SH-SY5Y (cell line): Measurements from ENCODE around the gene ASB1.

Experiments used
- GATA2 ChIP-seq: IDR thresholded peaks from 2 replicates; pipeline ENCODE4 v1.6.1; 2011; ENCODE audit warnings: mild to moderate bottlenecking, low read depth, low read length
- GATA3 ChIP-seq: IDR thresholded peaks from 2 replicates; pipeline ENCODE4 v1.6.1; 2011; ENCODE audit warnings: low read depth, mild to moderate bottlenecking, low read length, moderate library complexity

Gene ASB1

DNA sequence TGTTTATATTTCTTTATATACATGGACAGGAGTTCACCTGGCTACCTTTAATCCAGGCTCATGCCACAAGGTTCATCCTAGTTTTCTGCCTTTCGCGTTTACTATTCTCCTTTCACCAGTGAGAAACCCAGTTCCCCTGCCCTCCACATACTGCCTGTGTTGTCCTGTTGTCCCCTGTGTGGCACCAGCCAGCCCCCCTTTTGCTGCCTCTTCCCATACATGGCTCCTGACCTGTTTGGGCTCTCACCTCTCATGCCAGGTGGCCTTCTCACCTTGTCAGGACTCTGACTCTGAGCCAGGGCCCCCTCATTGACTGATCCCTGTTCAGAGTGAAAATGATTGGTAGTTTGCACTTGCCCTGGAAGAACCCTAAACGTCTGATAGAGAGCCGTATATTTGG, 13.6 kb downstream of the ASB1 start:
- TF ChIP-seq GATA2 (no peak), GATA3 (no peak)

DNA sequence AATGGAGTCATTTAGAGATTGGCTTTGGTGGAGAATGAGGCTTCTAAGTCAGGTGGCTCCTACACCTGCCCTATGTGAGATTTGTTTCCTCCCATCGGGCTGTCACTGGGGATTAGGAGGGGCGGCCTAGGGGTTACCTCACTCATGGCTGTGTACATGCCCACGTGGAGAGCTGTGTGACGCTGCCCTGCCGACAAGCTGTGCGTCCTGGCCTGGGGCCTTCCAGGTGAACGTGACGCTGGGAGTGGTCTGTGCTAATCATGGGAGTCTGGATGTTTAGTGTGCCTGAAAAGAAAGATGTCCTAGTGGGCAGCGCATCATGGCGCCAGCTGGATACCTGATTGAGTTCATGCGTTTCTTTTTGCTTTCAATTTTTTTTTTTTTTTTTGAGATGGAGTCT, 14.0 kb downstream of the ASB1 start:
- TF ChIP-seq GATA3 (no peak), GATA2 (no peak)

DNA sequence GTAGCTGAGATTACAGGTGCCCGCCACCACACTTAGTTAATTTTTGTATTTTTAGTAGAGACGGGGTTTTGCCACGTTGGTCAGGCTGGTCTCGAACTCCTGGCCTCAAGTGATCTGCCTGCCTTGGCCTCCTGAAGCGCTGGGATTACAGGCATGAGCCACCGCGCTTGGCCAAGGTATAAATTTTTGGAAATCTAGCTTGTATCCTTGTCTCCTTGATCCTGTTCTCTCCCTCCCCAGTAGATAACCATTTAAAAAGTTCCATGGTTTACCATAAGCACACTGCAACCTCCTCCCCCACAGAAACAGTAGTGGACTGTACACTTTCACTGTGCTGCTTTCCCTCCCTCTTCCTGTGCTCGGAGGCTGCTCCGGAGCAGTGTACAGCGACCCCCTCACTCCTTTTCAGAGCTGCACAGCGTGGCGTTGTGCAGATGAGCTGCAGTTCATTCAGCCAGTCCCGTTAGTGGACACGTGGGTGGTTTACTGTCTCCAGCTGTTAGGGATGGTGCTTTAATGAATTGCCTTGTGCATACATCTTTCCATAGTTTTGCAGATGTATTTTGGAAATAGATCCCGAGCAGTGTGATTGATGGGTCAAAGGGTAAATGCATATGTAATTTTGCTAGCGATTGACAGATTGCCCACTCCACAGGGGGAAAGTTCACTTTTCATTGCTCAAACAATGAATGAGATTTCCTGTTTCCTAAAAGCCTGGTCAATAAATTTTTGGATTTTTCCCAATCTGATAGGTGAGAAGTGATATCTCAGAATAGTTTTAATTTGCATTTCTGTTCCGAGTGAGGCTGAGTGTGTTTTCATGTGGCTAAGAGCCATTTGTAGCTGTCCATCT, 14.8 kb downstream of the ASB1 start:
- TF ChIP-seq GATA3 (no peak), GATA2 (no peak)

DNA sequence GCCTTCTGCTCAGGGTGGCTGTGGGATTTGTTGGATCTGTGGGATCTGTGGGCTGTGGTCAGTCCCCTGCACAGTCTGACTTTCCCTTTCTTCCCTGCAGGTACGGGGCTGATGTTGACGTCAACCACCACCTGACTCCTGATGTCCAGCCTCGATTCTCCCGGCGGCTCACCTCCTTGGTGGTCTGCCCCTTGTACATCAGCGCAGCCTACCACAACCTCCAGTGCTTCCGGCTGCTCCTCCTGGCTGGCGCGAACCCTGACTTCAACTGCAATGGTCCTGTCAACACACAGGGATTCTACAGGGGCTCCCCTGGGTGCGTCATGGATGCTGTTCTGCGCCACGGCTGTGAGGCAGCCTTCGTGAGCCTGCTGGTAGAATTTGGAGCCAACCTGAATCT, 17.5 kb downstream of the ASB1 start:
- TF ChIP-seq GATA3 = no peak
- no peak for TF ChIP-seq GATA2

DNA sequence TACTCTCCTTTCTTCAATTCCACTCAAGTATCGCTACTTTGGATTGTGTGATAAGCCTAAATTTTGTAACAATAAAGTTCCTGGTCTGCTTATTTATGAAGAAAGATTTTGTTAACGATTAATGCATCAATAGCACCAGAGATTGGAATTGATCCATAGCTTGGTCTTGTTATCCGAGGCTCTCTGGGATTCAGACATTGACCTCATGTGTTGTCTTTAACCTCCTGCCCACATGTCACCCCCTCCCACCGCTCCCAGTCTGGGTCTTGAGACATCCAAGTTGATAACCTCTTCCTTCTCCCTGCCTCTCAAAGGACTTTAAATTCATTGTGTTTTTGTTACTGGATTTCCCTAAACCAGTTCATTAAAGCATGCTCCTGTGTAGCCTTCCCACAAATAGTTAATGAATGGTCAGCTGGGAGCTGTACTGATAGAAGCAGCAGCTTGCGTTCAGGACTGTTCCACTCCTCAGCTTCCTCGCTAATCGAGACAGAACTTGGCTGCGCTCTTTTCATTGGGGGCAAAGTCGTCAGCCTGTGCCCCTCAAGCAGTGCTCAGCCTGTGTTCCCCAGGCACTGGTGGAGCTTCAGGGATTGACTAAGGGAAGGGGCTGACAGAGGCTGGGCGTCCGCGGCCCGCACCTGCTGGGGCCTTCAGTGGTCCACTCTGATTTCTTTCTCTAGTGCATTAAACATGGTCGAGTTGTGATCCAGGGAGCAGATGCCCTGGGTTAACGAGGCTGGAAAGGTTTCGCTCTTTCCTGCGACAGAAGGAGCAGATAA, 18.9 kb downstream of the ASB1 start:
- TF ChIP-seq GATA3 = no peak

DNA sequence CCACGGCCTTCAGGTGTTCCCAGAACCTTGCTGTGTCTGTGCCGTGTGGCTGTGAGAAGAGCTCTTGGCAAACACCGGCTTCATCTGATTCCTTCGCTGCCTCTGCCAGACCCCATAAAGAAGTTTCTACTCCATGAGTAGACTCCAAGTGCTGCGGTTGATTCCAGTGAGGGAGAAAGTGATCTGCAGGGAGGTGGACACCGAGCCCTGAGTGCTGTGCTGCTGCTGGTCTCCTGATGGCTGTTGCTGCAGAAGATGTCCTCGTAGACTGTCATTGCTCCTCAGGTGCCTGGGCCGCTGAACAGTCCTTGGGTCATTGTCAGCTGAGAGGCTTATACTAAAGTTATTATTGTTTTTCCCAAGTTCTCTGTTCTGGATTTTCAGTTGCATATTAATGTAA, 19.6 kb downstream of the ASB1 start:
- no peak for TF ChIP-seq GATA3
- no peak for TF ChIP-seq GATA2

DNA sequence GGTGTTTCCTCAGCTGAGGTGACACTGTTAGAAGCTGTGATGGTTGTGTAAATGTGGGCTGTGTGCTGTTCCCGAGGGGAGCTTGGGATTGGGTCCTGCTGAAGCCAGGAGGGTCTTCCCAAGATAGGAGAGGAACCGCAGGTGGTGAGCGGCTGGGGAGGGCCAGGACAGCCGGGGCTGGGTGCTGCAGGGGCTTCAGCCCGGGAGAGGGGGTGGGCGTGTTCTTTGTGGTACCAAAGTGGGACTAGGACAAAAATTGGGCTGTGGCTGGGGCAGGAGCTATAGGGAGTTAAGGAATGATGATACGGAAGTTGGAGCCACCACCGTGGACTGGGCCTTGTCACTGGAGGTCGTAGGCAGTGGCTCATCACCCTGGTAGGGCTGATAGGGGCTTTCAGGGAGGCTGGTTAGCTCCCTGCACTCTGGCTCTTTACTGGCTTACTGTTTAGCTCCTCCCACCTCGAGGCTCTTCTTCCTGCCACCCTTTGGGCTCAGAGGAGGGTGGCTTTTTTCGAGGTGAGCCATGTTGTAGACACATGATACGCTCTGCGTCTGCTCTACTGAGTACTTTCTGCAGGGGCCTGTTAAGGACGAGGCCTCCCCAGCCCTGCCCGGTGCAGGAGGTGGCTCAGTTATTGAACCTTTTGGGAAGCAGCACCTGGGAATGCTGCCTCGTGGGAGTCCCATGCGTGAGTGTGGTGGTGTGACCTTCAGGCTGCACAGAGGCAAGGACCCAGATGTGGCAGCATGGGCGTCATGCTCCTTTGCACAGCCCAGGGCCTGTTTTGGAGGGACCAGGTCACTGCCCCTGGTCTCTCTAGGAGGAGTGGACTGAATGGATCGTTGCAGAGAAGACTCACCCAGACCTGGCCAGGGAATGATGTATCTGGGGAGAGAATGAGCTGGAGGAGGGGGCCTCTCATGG, 21.6 kb downstream of the ASB1 start:
- TF ChIP-seq GATA3 (no peak), GATA2 (no peak)

DNA sequence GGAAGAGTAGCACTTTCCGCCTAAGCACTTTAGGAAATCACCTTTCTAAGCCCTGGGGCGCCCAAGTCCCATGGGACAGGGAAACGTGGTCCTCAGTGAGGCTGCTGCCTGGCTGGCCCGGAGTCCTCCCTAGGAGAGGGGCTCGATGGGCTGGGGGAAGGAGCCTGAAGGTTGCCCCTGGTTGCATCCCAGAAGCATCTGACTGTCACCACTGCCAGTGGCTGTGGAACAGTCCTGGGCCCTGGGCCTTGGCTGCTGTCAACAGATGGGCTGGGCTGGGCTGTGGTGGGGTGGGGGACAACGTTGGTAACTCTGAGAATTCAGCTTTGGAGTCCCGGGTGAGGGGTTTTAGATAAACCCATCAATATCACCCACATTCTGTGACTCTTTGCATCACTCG, 22.5 kb downstream of the ASB1 start:
- TF ChIP-seq GATA2 (no peak), GATA3 (no peak)

DNA sequence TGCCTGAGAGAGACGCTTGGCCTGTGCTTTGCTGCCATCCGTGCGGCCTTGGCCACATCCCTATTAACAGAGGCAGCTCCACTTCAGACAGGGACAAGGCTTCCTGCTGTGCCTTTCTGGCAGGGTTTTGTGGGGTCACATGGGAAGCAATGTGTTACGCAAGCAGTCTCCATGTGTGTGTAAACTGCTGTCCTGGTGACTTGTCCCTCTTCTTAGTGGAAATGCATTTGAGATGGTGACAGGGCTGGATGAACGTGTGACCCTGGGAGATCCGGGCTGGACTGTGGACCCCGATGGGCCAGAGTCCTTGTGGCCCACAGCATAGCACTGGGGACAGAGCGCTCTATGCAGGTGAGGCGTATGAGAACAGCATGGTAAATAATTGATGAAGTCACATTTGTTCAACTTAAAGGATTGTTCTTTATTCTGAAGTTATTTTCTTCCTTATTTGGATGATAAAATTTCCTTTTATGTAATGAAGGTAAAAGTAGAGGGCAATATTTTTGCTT, 23.2 kb downstream of the ASB1 start:
- no peak for TF ChIP-seq GATA3
- TF ChIP-seq GATA2 = no peak

DNA sequence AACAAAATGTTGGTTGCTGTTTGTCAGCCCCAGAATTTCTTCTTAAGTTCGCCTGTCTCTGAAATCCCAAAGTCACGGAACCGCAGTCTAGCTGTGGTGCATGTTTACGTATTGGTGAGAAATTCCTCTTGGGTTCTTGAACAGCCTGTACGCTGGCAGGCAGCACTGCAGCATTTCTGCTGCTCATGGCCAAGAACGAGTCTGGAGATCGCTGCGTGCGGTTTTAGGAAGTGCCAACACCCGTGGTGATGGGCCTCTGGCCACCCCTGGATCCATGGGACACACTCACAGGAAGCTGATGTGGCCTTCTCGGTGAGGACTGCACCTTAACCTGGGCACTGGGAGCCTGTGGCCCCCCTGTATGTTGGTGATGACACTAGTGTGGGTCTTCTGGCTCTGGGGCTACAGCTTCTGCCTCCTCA, 23.7 kb downstream of the ASB1 start:
- TF ChIP-seq GATA2 (no peak), GATA3 (no peak)

DNA sequence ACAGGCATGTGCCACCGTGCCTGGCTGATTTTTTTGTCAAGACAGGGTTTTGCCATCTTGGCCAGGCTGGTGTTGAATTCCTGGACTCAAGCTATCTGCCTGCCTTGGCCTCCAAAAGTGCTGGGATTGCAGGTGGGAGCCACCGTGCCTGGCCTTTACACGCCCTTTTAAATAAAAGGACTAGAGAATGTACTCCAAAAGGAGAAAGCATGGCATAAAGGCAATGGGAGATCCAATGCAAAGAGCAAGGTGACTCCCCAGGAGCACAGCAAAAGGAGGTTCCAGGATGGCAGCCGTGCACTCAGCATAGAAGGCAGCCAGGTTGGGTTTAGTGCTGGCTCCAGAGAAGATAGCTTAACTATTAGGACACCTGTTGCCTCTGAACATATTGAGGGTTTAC, 27.1 kb downstream of the ASB1 start:
- no peak for TF ChIP-seq GATA3
- TF ChIP-seq GATA2 = no peak

DNA sequence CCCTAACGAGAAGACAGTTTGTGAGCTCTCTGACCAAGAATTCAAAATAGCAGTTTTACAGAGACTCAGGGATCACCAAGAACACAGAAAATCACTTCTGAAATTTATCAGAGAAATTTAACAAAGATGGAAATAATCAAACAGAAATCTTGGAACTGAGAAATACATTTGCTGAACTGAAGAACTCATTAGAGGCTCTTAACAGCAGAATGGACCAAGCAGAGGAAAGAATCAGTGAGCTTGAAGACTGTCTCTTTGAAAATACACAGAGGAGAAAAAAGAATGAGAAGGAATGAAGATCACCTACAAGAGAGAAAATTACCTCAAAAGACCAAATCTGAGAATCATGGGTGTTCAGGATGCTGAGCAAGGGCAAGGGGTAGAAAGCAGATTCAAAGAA, 29.7 kb downstream of the ASB1 start:
- no peak for TF ChIP-seq GATA2
- no peak for TF ChIP-seq GATA3

DNA sequence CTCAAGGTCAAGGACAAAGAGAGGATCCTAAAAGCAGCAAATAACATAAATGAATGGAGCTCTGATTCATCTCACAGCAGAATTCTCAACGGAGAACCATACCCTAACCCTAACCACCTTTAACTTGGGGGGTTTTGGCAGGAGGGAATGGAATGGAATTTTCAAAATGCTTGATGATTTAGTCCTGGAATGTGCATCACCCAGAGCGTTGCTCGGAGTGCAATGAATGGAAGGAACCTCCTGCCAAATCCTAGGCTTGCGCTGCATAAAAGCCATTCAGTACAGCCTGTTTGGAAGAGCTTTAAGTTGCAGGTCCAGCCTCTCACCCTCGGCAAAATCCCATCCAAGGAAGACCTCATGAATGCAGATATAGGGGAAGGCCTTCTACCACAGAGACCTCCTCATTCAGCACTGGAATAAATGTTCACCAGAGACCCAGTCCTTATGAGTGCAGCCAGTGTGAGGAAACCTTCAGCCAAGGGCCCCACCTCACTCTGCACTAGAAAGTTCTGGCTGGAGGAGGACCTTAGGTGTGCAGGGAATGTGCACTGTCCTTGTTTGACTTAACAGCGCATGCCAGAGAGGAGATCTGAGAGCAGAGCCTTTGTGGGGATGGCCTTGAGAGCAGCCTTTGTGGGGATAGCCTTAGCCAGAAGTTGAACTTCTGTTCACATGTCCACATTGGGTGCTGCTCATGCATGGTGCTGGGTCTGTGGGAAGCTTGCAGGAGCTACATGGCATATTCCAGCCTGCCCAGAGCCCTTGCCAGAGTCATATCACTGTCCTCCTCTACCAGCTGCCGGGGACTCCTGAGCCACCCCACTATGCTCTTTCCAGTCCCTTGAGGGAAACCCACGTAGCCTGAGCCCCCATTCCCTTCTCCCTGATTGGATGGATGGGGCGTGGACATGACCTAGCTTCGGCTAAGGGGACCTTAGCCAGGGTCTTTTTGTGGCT, 30.5 kb downstream of the ASB1 start:
- TF ChIP-seq GATA2 = no peak
- no peak for TF ChIP-seq GATA3
